ENCODE results near the gene ECEL1.

The ECEL1 gene

GRCh38 chr2:232495292-232495691 is 7.7 kb upstream of the ECEL1 start:
- 93% methylated on average over 7 of the region's 7 CpGs for WGBS
- peaks cover 11% of the 10 kb centered on the region; the same call in 1 of the 2 replicates for H3K27me3 ChIP-seq (ENCODE audit: insufficient read depth, low read length)
- H3K4me3 ChIP-seq (ENCODE audit: low read length) = no peak overlapping the region
- H3K27ac ChIP-seq (ENCODE audit: low read depth, low read length) = no peak overlapping the region
- no peaks in the 10 kb centered on the region for H3K36me3 ChIP-seq (ENCODE audit: insufficient read depth, low read length)
- H3K4me1 ChIP-seq (ENCODE audit: insufficient read depth, low read length) = no peaks in the 10 kb centered on the region
- no peaks in the 10 kb centered on the region for H3K9me3 ChIP-seq (ENCODE audit: insufficient read depth, low read depth, low read length)
- H3K9ac ChIP-seq (ENCODE audit: low read depth, low read length) = no peak overlapping the region

DNA sequence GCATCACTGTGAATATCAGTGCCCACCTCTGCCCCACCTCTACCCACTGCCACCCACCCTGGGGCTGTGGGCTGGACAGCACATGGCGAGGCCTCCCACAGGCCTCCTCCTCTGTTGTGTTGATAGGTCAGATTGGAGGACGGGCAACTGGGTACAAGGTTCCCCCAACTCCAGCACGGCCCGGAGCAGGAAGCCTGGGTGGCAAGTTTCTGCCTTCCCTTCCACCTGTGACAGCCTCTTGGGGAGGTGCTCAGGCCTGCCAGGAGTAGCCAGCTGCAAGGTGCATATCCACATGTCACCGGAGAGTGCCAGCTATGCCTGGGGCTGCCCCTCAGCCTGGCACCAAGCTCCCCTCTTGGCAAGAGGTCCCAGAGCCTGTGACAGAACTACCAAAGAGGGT is 6.9 kb upstream of the ECEL1 start:
- WGBS = 96% methylated on average over 5 of the region's 5 CpGs
- H3K4me1 ChIP-seq (ENCODE audit: insufficient read depth, low read length) = peaks cover 4% of the 10 kb centered on the region
- H3K4me3 ChIP-seq (ENCODE audit: low read length) = no peak overlapping the region
- H3K36me3 ChIP-seq (ENCODE audit: insufficient read depth, low read length) = no peaks in the 10 kb centered on the region
- H3K9me3 ChIP-seq (ENCODE audit: insufficient read depth, low read depth, low read length) = no peaks in the 10 kb centered on the region
- no peak overlapping the region for H3K27ac ChIP-seq (ENCODE audit: low read depth, low read length)
- peaks cover 15% of the 10 kb centered on the region for H3K27me3 ChIP-seq (ENCODE audit: insufficient read depth, low read length)
- no peak overlapping the region for H3K9ac ChIP-seq (ENCODE audit: low read depth, low read length)

DNA sequence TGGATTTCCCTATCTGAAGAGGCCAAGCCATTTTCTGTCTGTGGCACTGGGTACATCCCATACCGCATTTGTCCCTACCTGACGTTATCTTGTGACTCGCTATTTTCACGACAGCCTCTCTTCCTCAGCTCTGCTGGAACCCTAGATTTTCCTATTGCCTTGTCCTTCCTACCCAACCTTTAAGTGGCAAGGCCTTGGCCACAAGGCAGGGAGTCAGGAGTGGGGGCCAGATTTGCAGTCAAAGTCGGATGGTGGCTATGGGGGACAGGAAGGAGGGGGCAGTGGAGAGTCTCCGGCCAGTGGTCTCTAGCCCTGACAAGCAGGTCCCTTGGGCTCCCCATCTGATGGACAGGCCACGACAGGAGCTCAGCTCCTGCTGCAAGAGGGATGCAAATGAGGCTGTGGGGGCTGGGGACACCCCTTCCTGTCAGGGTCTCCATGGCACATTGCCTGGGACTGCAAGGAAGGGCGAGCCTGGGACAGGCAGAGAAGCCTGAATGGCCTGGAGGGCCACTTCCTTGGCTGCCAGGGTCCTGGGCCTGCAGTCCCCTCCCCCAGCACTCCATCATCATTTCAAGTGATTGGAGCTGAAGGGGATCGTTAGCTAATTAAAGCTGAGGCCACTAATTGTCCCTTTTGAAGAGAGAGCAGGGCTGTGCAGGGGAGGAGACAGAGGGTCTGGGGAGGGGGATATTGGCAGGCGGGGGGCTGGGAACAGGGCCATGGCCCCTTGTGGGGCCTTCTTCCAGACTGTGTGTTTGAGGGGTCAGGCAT is 6.3 kb upstream of the ECEL1 start:
- Histone ChIP-seq H3K4me1 (ENCODE audit: insufficient read depth, low read length) (peaks cover 11% of the 10 kb centered on the region), H3K9ac (ENCODE audit: low read depth, low read length) (no peak overlapping the region), H3K9me3 (ENCODE audit: insufficient read depth, low read depth, low read length) (no peaks in the 10 kb centered on the region), H3K27ac (ENCODE audit: low read depth, low read length) (no peak overlapping the region), H3K36me3 (ENCODE audit: insufficient read depth, low read length) (no peaks in the 10 kb centered on the region), H3K27me3 (ENCODE audit: insufficient read depth, low read length) (peaks cover 18% of the 10 kb centered on the region), H3K4me3 (ENCODE audit: low read length) (no peak overlapping the region)
- WGBS = 69% methylated on average over 10 of the region's 10 CpGs

GRCh38 chr2:232492963-232493700 is 5.5 kb upstream of the ECEL1 start:
- Histone ChIP-seq H3K9me3 (ENCODE audit: insufficient read depth, low read depth, low read length) (no peaks in the 10 kb centered on the region), H3K36me3 (ENCODE audit: insufficient read depth, low read length) (no peaks in the 10 kb centered on the region), H3K27me3 (ENCODE audit: insufficient read depth, low read length) (peaks cover 24% of the 10 kb centered on the region), H3K4me3 (ENCODE audit: low read length) (no peak overlapping the region), H3K27ac (ENCODE audit: low read depth, low read length) (no peak overlapping the region), H3K4me1 (ENCODE audit: insufficient read depth, low read length) (peaks cover 11% of the 10 kb centered on the region), H3K9ac (ENCODE audit: low read depth, low read length) (no peak overlapping the region)
- 90% methylated on average over 24 of the region's 24 CpGs for WGBS

DNA sequence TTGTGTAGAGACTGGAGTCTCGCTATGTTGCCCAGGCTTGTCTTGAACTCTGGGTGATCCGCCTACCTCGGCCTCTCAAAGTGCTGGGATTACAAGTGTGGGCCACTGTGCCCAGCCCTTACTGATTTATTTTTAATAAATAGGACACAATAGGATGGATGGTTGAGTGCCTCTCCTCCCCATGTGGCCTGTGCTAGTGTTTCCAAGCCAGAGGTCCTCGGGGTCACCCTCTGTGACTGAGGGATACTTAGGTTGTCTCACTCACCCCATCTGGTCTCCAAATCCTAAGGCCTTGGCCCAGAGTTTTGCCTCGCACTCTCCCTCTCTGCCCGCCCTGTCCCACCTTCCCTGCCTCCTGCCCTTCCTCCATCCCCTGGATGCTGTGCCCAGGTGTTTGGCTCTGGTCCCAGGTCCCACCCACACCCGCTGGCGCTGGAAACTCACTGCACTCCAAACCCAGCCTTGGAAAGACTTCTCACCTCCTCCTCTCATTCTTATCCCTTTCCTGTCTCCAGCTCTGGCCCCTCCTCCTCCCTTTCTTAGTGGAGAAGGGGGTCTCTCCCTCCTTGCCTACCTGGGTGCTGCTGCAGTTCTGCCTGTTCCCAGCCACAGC is 4.7 kb upstream of the ECEL1 start:
- 72% methylated on average over 8 of the region's 8 CpGs for WGBS
- H3K9me3 ChIP-seq (ENCODE audit: insufficient read depth, low read depth, low read length) = no peaks in the 10 kb centered on the region
- no peak overlapping the region for H3K4me3 ChIP-seq (ENCODE audit: low read length)
- H3K4me1 ChIP-seq (ENCODE audit: insufficient read depth, low read length) = peaks cover 11% of the 10 kb centered on the region
- H3K27ac ChIP-seq (ENCODE audit: low read depth, low read length) = no peak overlapping the region
- H3K36me3 ChIP-seq (ENCODE audit: insufficient read depth, low read length) = no peaks in the 10 kb centered on the region
- no peak overlapping the region for H3K9ac ChIP-seq (ENCODE audit: low read depth, low read length)
- H3K27me3 ChIP-seq (ENCODE audit: insufficient read depth, low read length) = peaks cover 28% of the 10 kb centered on the region

GRCh38 chr2:232491139-232491780 is 3.6 kb upstream of the ECEL1 start:
- Histone ChIP-seq H3K27me3 (ENCODE audit: insufficient read depth, low read length) (peaks cover 38% of the 10 kb centered on the region), H3K36me3 (ENCODE audit: insufficient read depth, low read length) (no peaks in the 10 kb centered on the region), H3K9ac (ENCODE audit: low read depth, low read length) (no peak overlapping the region), H3K4me3 (ENCODE audit: low read length) (no peak overlapping the region), H3K4me1 (ENCODE audit: insufficient read depth, low read length) (peaks cover 11% of the 10 kb centered on the region), H3K9me3 (ENCODE audit: insufficient read depth, low read depth, low read length) (no peaks in the 10 kb centered on the region), H3K27ac (ENCODE audit: low read depth, low read length) (no peak overlapping the region)
- WGBS = 88% methylated on average over 12 of the region's 12 CpGs

GRCh38 chr2:232490221-232491138 is 2.8 kb upstream of the ECEL1 start:
- no peaks in the 10 kb centered on the region for H3K36me3 ChIP-seq (ENCODE audit: insufficient read depth, low read length)
- no peak overlapping the region for H3K9ac ChIP-seq (ENCODE audit: low read depth, low read length)
- H3K4me3 ChIP-seq (ENCODE audit: low read length) = no peak overlapping the region
- H3K27ac ChIP-seq (ENCODE audit: low read depth, low read length) = no peak overlapping the region
- WGBS = 92% methylated on average over 30 of the region's 30 CpGs
- no peaks in the 10 kb centered on the region for H3K9me3 ChIP-seq (ENCODE audit: insufficient read depth, low read depth, low read length)
- H3K27me3 ChIP-seq (ENCODE audit: insufficient read depth, low read length) = peaks cover 46% of the 10 kb centered on the region
- peaks cover 11% of the 10 kb centered on the region for H3K4me1 ChIP-seq (ENCODE audit: insufficient read depth, low read length)

DNA sequence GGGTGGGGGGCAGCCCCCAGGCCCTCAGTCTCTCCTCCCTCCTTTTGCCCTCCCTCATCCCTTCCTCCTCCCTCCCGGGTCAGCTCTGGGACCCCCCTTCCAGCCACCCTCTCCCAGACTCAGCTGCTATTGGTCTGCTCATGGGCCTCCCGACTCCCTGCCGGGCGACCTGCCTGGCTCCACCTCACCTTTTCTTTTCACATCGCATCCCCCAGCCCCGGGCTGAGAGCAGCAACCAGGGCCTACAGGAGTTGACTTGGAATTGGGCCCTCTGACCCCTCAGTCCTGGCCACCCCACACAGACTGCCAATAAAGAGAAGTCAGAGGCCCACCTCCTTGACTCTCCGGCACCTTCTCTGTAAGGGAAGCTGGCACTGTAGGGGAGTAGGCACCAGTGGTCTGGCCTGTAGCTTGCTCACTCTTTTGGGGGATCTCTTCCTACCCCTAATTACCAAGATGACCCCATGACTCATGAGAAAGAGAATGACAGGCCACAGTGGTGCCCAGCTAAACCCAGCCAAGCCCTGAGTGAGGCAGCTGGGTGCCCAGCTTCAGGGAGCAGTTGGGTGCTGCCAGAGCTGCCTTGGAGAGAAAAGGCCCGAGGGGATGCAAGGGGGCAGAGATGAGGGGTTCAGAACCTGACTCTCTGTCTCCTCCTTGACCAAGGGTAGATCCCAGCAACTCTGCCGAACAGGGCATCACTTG is 2.0 kb upstream of the ECEL1 start:
- WGBS = 52% methylated on average over 9 of the region's 9 CpGs
- no peak overlapping the region for H3K4me3 ChIP-seq (ENCODE audit: low read length)
- peaks cover 54% of the 10 kb centered on the region for H3K27me3 ChIP-seq (ENCODE audit: insufficient read depth, low read length)
- H3K4me1 ChIP-seq (ENCODE audit: insufficient read depth, low read length) = peaks cover 11% of the 10 kb centered on the region
- no peaks in the 10 kb centered on the region for H3K36me3 ChIP-seq (ENCODE audit: insufficient read depth, low read length)
- H3K27ac ChIP-seq (ENCODE audit: low read depth, low read length) = no peak overlapping the region
- H3K9me3 ChIP-seq (ENCODE audit: insufficient read depth, low read depth, low read length) = no peaks in the 10 kb centered on the region
- H3K9ac ChIP-seq (ENCODE audit: low read depth, low read length) = no peak overlapping the region

GRCh38 chr2:232488721-232489300 is 1.2 kb upstream of the ECEL1 start:
- no peaks in the 10 kb centered on the region for H3K9me3 ChIP-seq (ENCODE audit: insufficient read depth, low read depth, low read length)
- no peaks in the 10 kb centered on the region for H3K36me3 ChIP-seq (ENCODE audit: insufficient read depth, low read length)
- 86% methylated on average over 5 of the region's 5 CpGs for WGBS
- no peak overlapping the region for H3K4me3 ChIP-seq (ENCODE audit: low read length)
- H3K27me3 ChIP-seq (ENCODE audit: insufficient read depth, low read length) = peaks cover 63% of the 10 kb centered on the region
- no peak overlapping the region for H3K27ac ChIP-seq (ENCODE audit: low read depth, low read length)
- no peak overlapping the region for H3K9ac ChIP-seq (ENCODE audit: low read depth, low read length)
- H3K4me1 ChIP-seq (ENCODE audit: insufficient read depth, low read length) = peaks cover 11% of the 10 kb centered on the region

All from HUES64 (cell line).